GM19351 (cell line): ENCODE results near the gene SIRPA.

ENCODE experiments used
- ATAC-seq: cut with Tn5 transposase; IDR thresholded peaks from one replicate; pipeline ENCODE4 v1.9.1; 2021; ENCODE audit warnings: mild to moderate bottlenecking, moderate library complexity; ENCODE audit not compliant: unreplicated experiment

SIRPA gene

GRCh38 chr20:1979106-1979778 lies 84.0 kb downstream of the SIRPA start:
- ATAC-seq, result no peak

DNA sequence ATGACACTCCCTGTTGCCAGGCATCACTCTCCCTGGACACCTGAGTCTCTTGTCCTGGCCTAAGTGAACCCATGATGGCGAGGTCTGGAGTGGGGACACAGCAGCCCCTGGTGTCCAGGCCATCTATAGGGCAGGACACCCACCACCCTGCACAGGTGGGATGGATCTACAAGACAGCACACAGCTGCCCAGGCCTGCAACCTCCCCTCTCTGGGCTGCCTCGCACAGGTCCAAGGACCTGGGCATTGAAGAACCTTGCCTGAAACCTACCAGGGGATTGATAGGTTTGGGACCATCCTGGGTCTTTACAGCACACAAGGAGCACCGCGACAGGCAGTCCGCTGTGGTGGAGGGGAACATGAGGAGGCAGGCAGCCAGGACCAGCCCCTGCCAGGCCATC lies 87.5 kb downstream of the SIRPA start:
- no peak for ATAC-seq

DNA sequence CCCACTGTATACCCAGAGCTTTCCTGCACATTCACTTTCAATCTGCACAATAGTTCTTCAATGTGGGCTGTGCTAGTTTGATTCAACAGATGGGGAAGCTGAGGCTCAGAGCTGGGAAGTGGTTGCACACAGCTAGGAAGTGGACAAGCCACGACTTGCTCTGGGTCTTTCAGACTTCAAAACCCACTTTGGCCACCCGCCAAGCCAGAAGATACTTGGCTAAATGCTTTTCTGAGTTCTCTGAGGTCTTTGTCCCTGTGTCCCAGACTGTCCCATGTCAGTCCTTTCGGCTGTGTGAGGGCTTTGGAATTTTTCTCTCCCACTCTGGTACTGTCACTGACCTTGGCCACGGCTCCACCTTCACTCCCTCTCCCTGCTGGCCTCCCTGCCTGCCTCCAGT lies 88.1 kb downstream of the SIRPA start:
- no peak for ATAC-seq

DNA sequence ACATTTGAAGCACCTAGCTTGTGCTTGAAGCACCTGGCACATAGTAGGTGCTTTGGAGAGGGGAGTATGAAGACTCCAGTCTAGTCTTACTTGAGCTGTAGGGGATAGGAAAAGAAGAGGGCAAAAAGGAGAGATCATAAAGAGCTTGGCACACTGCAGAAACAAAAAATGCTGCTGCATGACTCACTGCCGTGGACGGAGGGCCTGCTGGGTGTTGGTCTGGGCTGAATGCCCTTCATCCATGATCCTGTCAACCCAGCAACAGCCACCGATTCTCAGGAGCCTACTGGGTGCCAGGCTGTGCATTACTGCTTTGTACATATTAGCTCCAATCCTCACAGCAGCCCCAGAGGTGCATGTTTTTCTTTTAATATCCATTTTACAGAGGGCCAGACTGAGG lies 92.6 kb downstream of the SIRPA start:
- no peak for ATAC-seq
